GM12878 (cell line): ENCODE measurements around the gene RNASE7. TPM values are rescaled to one million over a fixed set of nuclear protein-coding genes. Genes with fewer than 3 reads are reported as not detected.

Source experiments
- ATAC-seq: fragments of 200-7000 bp; cut with Tn5 transposase; 3 replicates; pipeline ENCODE4 v1.9.1; 2020; ENCODE audit warnings: mild to moderate bottlenecking, moderate library complexity
- BruUV-seq: library from RNA; stranded (reverse); fragments of 400-500 nt; replicated peaks from 2 replicates; lab custom pipeline; 2021; lab: Mats Ljungman, UMichigan
- CTCF ChIA-PET: fragments of 300-600 bp; sonication (Branson Sonifier 250); formaldehyde crosslinking; extraction: SDS; loops from one replicate; lab custom pipeline; 2021; ENCODE audit warnings: inconsistent platforms; lab: Yijun Ruan, JAX
- POLR2A ChIA-PET: fragments of 350-600 bp; formaldehyde crosslinking; extraction: SDS; loops from one replicate; lab custom pipeline; 2021; ENCODE audit warnings: inconsistent platforms; lab: Charles Lee
- RAD21 ChIA-PET: fragments of 300-600 bp; sonication (Branson Sonifier 250); formaldehyde crosslinking; loops from one replicate; lab custom pipeline; 2023; ENCODE audit warnings: antibody characterized with exemption; ENCODE audit not compliant: unreplicated experiment; lab: Charles Lee
- SMC1A ChIA-PET: fragments of 300-600 bp; sonication (Branson Sonifier 250); formaldehyde crosslinking; loops from one replicate; lab custom pipeline; 2023; ENCODE audit not compliant: unreplicated experiment, uncharacterized antibody; lab: Charles Lee
- DNase-seq: peaks from one replicate; pipeline ENCODE4 v3.0.0-alpha.2; 2011; ENCODE audit warnings: low read depth, low spot score
- FAIRE-seq: peaks from 3 replicates; lab custom pipeline; 2011; peaks lifted over from hg19 to GRCh38; lab: Jason Lieb, UNC
- H2AFZ ChIP-seq: 2 replicates; pipeline ENCODE4 v1.6.0; 2011; ENCODE audit warnings: low read depth, low read length, control low read depth; ENCODE audit not compliant: control insufficient read depth
- H3K27ac ChIP-seq: 2 replicates; pipeline ENCODE4 v1.5.1; 2011; ENCODE audit warnings: control low read depth; ENCODE audit not compliant: control insufficient read depth, insufficient read depth
- H3K27me3 ChIP-seq, 2 experiments: replicated peaks in 1 of 2; 2 replicates each; pipeline versions ENCODE4 v1.6.0 to v1.6.1; 2011; ENCODE audit warnings: low read length in 1 of 2; ENCODE audit not compliant: control insufficient read depth in 2 of 2, insufficient read depth in 2 of 2
- H3K36me3 ChIP-seq, 2 experiments: 2 replicates each; pipeline ENCODE4 v1.5.1; 2011; ENCODE audit warnings: low read length in 1 of 2; ENCODE audit not compliant: control insufficient read depth in 2 of 2, insufficient read depth in 2 of 2
- H3K4me1 ChIP-seq: 2 replicates; pipeline ENCODE4 v1.6.1; 2011; ENCODE audit warnings: mild to moderate bottlenecking, low read length, moderate library complexity, mixed read lengths; ENCODE audit not compliant: control insufficient read depth, insufficient read depth
- H3K4me2 ChIP-seq: 2 replicates; pipeline ENCODE4 v1.6.0; 2011; ENCODE audit warnings: control low read depth; ENCODE audit not compliant: control insufficient read depth, insufficient read depth
- H3K4me3 ChIP-seq: fragments of 200-600 bp; sonication (generic); 2 replicates; pipeline ENCODE4 v1.5.1; 2016
- H3K79me2 ChIP-seq: 2 replicates; pipeline ENCODE4 v1.6.0; 2011; ENCODE audit warnings: low read length; ENCODE audit not compliant: control insufficient read depth, insufficient read depth
- H3K9ac ChIP-seq: 2 replicates; pipeline ENCODE4 v1.8.0; 2011; ENCODE audit warnings: low read length, control low read depth, mixed read lengths; ENCODE audit not compliant: control insufficient read depth, insufficient read depth
- H3K9me3 ChIP-seq: replicated peaks from 3 replicates; pipeline ENCODE4 v1.5.1; 2011; ENCODE audit warnings: mild to moderate bottlenecking, low read length; ENCODE audit not compliant: control insufficient read depth, insufficient read depth
- H4K20me1 ChIP-seq: 2 replicates; pipeline ENCODE4 v1.6.0; 2011; ENCODE audit not compliant: control insufficient read depth, insufficient read depth
- ATF7 ChIP-seq: fragments of 450-650 bp; IDR thresholded peaks from 2 replicates; pipeline ENCODE4 v1.6.1; 2016; ENCODE audit warnings: low read depth, mild to moderate bottlenecking
- CTCF ChIP-seq, 3 experiments: IDR thresholded peaks in 2 of 3; conservative IDR thresholded peaks in 1 of 3; 2 replicates each; pipeline ENCODE4 v1.5.1; 2011; ENCODE audit warnings: low read depth in 3 of 3, low read length in 3 of 3, mild to moderate bottlenecking in 3 of 3, control low read depth in 2 of 3, moderate library complexity in 2 of 3, inconsistent platforms in 1 of 3, mixed read lengths in 1 of 3; ENCODE audit not compliant: control insufficient read depth in 2 of 3, insufficient read depth in 1 of 3; ENCODE audit errors: extremely low read depth in 1 of 3
- DPF2 ChIP-seq: fragments of 450-650 bp; IDR thresholded peaks from 2 replicates; pipeline ENCODE4 v1.6.1; 2017; ENCODE audit warnings: mild to moderate bottlenecking
- FOXK2 ChIP-seq: fragments of 450-650 bp; IDR thresholded peaks from 2 replicates; pipeline ENCODE4 v1.6.1; 2017; ENCODE audit warnings: mild to moderate bottlenecking, moderate library complexity
- HDAC2 ChIP-seq: fragments of 200-600 bp; sonication (generic); IDR thresholded peaks from 2 replicates; pipeline ENCODE4 v1.6.1; 2017
- MLLT1 ChIP-seq: fragments of 450-650 bp; IDR thresholded peaks from 2 replicates; pipeline ENCODE4 v1.6.1; 2016; ENCODE audit warnings: mild to moderate bottlenecking
- MYB ChIP-seq: fragments of 150-350 bp; IDR thresholded peaks from 2 replicates; pipeline ENCODE4 v1.6.1; 2014; ENCODE audit warnings: mild to moderate bottlenecking, low read depth, low read length, borderline replicate concordance
- RB1 ChIP-seq: fragments of 450-650 bp; formaldehyde crosslinking; IDR thresholded peaks from 2 replicates; pipeline ENCODE4 v1.6.1; 2017; ENCODE audit warnings: mild to moderate bottlenecking, borderline replicate concordance
- RELA ChIP-seq: fragments of 450-650 bp; IDR thresholded peaks from 2 replicates; pipeline ENCODE4 v1.8.0; 2014; ENCODE audit warnings: borderline replicate concordance; ENCODE audit not compliant: partially characterized antibody
- TARDBP ChIP-seq: IDR thresholded peaks from 2 replicates; pipeline ENCODE4 v1.6.1; 2016; ENCODE audit warnings: borderline replicate concordance
- ZNF687 ChIP-seq: fragments of 450-650 bp; IDR thresholded peaks from 2 replicates; pipeline ENCODE4 v1.6.1; 2017; ENCODE audit warnings: mild to moderate bottlenecking, moderate library complexity
- WGBS: methylation state at CpG from one replicate; pipeline ENCODE4 v1.1.6; 2016; ENCODE audit warnings: low lambda C conversion rate; ENCODE audit not compliant: insufficient replicate concordance, insufficient coverage; ENCODE audit errors: missing lambda C conversion rate; 5-methylcytosine and 5-hydroxymethylcytosine counted together
- in situ Hi-C: fragments of 300-500 bp; cut with MboI; formaldehyde crosslinking; loops from 9 replicates; pipeline ENCODE4 v1.14.3; 2018; ENCODE audit warnings: mixed read lengths
- intact Hi-C: fragments of 100-400 bp; cut with micrococcal nuclease; formaldehyde crosslinking; loops from one replicate; pipeline ENCODE4 v1.14.2; 2022; ENCODE audit not compliant: unreplicated experiment
- polyA plus RNA-seq, 11 experiments: library from polyadenylated mRNA; depleted of rRNA in 4 of 11; unstranded in 6 of 11; stranded (reverse) in 5 of 11; fragments of >200 nt; fragmentation: Nextera tagmentation in 4 of 11; fragmentation: Illumina TruSeq in 1 of 11; extraction: Ambion mirVana in 4 of 11; extraction: Trizol in 1 of 11; gene quantifications; 1 replicate in 1 of 11; 2 replicates in 10 of 11; pipeline versions ENCODE4 v1.2.1 to v1.2.3, GENCODE V29; 2011 to 2016; ENCODE audit warnings: inconsistent platforms in 2 of 11, missing spikeins in 2 of 11, low read depth in 1 of 11
- total RNA-seq, 4 experiments: library from RNA; depleted of rRNA in 3 of 4; stranded (reverse); fragments of >200 nt in 3 of 4; fragmentation: Illumina TruSeq in 1 of 4; extraction: Trizol in 1 of 4; gene quantifications; 2 replicates each; pipeline versions ENCODE4 v1.2.1 to v1.2.3, GENCODE V29; 2013 to 2021
- TF ChIP-seq, protein P1 (sequence below): IDR thresholded peaks from 2 replicates; pipeline ENCODE4 v1.6.1; 2011; ENCODE audit warnings: mild to moderate bottlenecking, low read depth, low read length, moderate library complexity; ENCODE audit not compliant: insufficient replicate concordance
- TF ChIP-seq, protein P2 (sequence below): IDR thresholded peaks from 2 replicates; pipeline ENCODE4 v1.6.1; 2012; ENCODE audit warnings: low read depth, low read length, improper control_type of control experiment

RNASE7 gene
- total and polyA plus RNA-seq, 10 of the 15 experiments (the other 5 are each of a cell fraction or from before 2014, with no cell fraction given), result not detected

GRCh38 chr14:20997564-20997963 is 44.6 kb upstream of the RNASE7 start (continued):
- TF ChIP-seq, protein P1, sequence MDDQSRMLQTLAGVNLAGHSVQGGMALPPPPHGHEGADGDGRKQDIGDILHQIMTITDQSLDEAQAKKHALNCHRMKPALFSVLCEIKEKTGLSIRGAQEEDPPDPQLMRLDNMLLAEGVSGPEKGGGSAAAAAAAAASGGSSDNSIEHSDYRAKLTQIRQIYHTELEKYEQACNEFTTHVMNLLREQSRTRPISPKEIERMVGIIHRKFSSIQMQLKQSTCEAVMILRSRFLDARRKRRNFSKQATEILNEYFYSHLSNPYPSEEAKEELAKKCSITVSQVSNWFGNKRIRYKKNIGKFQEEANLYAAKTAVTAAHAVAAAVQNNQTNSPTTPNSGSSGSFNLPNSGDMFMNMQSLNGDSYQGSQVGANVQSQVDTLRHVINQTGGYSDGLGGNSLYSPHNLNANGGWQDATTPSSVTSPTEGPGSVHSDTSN, result no peak
- TF ChIP-seq TARDBP (no peak), HDAC2 (no peak), RB1 (no peak), DPF2 (no peak), RELA (no peak), MLLT1 (no peak), FOXK2 (no peak)

DNA sequence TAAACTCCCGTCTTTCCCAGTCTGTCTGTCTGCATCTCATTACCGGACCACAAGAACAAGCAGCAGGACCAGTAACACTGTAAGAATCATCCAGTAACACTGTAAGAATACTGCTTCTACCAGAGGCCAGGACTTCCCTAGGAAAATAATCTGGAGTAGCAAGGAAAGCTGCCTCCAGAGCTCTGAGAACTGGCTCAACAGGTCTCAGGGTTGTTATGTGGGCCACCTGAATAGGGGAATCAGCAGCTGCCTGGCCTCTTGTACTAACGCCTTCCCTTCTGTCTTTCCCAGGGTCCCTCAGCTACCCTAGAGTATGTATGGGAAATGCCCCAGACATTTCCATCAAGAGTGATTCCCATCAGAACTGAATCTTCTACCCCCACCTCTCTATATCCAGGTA is 44.0 kb upstream of the RNASE7 start:
- H3K27me3 ChIP-seq, result no peaks in the 10 kb centered on the region
- intact Hi-C loops, result no loop called here
- H4K20me1 ChIP-seq, result no peaks in the 10 kb centered on the region
- ATAC-seq (no peak), DNase-seq (no peak), FAIRE-seq (no peak)
- no peaks in the 10 kb centered on the region for H3K4me1 ChIP-seq
- RAD21 ChIA-PET, result no interaction called here
- BruUV-seq, result no TSS peak
- CTCF ChIA-PET, result interaction anchor here (0.7 to 2.2 kb wide), 6 partner anchors 8 to 107 kb away, joined by 3 to 17 read pairs (median 3); no protein-coding TSS in a partner anchor
- POLR2A ChIA-PET, result no interaction called here
- H3K27ac ChIP-seq, result no peak overlapping the region
- no peak overlapping the region for H3K9ac ChIP-seq
- 93% methylated on average over 3 of the region's 3 CpGs for WGBS
- no peaks in the 10 kb centered on the region for H3K79me2 ChIP-seq
- H3K4me2 ChIP-seq, result no peak overlapping the region
- H3K36me3 ChIP-seq, result peaks cover 5 to 12% of the 10 kb centered on the region in 2 experiments
- no peak overlapping the region for H3K4me3 ChIP-seq
- in situ Hi-C loops, result no loop called here
- no peak overlapping the region for H2AFZ ChIP-seq
- H3K9me3 ChIP-seq, result no peaks in the 10 kb centered on the region
- SMC1A ChIA-PET, result interaction anchor here (1.5 kb wide), 1 partner anchor 106 kb away, joined by 5 read pairs; no protein-coding TSS in a partner anchor
- no peak for TF ChIP-seq CTCF (IDR thresholded peaks at IDR 0.05 in 2 of 3, conservative IDR thresholded peaks at IDR 0.05 in 1 of 3; ENCODE audit: control insufficient read depth in 2 of 3, extremely low read depth in 1 of 3, insufficient read depth in 1 of 3, low read depth in 3 of 3, low read length in 3 of 3)
- no peak for TF ChIP-seq MYB
- TF ChIP-seq ZNF687, result no peak
- TF ChIP-seq ATF7, result no peak
- TF ChIP-seq, protein P2, sequence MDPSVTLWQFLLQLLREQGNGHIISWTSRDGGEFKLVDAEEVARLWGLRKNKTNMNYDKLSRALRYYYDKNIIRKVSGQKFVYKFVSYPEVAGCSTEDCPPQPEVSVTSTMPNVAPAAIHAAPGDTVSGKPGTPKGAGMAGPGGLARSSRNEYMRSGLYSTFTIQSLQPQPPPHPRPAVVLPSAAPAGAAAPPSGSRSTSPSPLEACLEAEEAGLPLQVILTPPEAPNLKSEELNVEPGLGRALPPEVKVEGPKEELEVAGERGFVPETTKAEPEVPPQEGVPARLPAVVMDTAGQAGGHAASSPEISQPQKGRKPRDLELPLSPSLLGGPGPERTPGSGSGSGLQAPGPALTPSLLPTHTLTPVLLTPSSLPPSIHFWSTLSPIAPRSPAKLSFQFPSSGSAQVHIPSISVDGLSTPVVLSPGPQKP, result no peak
